ENCODE results near the gene TPM1.

TPM1 gene

GRCh38 chr15:63054281-63054683 lies 11.7 kb downstream of the TPM1 start:
- no peaks in the 10 kb centered on the region for H3K9me3 ChIP-seq (replicated peaks in 1 of 2; ENCODE audit: control insufficient read depth in 2 of 2, insufficient read depth in 1 of 2, low read depth in 1 of 2, low read length in 2 of 2)
- H2BK120ac ChIP-seq (ENCODE audit: low read depth, low read length): no peak overlapping the region
- H3K18ac ChIP-seq (ENCODE audit: low read length): no peak overlapping the region
- DNase-seq (ENCODE audit: low spot score): no peak
- no peak overlapping the region for H4K91ac ChIP-seq (ENCODE audit: low read depth, low read length, poor library complexity)
- no peak overlapping the region for H2AFZ ChIP-seq (ENCODE audit: low read length)
- no peak overlapping the region for H3K4me3 ChIP-seq (ENCODE audit: low read length in 2 of 2)
- H3K27me3 ChIP-seq (ENCODE audit: control insufficient read depth in 3 of 3, insufficient read depth in 3 of 3, low read depth in 1 of 3, low read length in 3 of 3): no peaks in the 10 kb centered on the region
- peaks cover 54 to 83% of the 10 kb centered on the region in 2 donors for H3K36me3 ChIP-seq (replicated peaks in 1 of 2; ENCODE audit: control insufficient read depth in 2 of 2, insufficient read depth in 2 of 2, low read length in 2 of 2)
- peak overlapping the region; percentile 19 for H3K27ac ChIP-seq (replicated peaks; ENCODE audit: low read length)
- no peak overlapping the region for H3K4ac ChIP-seq (ENCODE audit: low read length)
- H3K4me1 ChIP-seq (ENCODE audit: control insufficient read depth in 2 of 2, insufficient read depth in 1 of 2, low read depth in 1 of 2, low read length in 2 of 2): peaks cover 18 to 19% of the 10 kb centered on the region in 2 donors
- peaks cover 8% of the 10 kb centered on the region for H3K79me1 ChIP-seq (ENCODE audit: low read depth, low read length)
- no peak overlapping the region for H3K9ac ChIP-seq (ENCODE audit: low read depth, low read length, poor library complexity)
- no peak overlapping the region for H4K8ac ChIP-seq (ENCODE audit: low read depth, low read length)
- H3K23ac ChIP-seq (ENCODE audit: low read depth, low read length, poor library complexity): no peak overlapping the region
- WGBS, 2 donors (ENCODE audit: extremely low coverage in 2 of 2, insufficient read length in 2 of 2, insufficient replicate concordance in 1 of 2): no CpG with 5 or more reads among the region's 4 CpGs
- H2AK5ac ChIP-seq (ENCODE audit: low read depth, low read length): no peak overlapping the region
- no peak overlapping the region for H3K4me2 ChIP-seq (ENCODE audit: insufficient read depth, low read length, poor library complexity, severe bottlenecking)
- H2BK5ac ChIP-seq (ENCODE audit: low read length): no peak overlapping the region
- no peak overlapping the region for H2BK15ac ChIP-seq (ENCODE audit: low read length)
- H2BK12ac ChIP-seq (ENCODE audit: low read length): no peak overlapping the region
- H3K14ac ChIP-seq (ENCODE audit: low read length): no peak overlapping the region

GRCh38 chr15:63054985-63055384 lies 12.4 kb downstream of the TPM1 start:
- WGBS, 2 donors (ENCODE audit: extremely low coverage in 2 of 2, insufficient read length in 2 of 2, insufficient replicate concordance in 1 of 2): no CpG with 5 or more reads among the region's 1 CpG
- H3K9ac ChIP-seq (ENCODE audit: low read depth, low read length, poor library complexity): no peak overlapping the region

DNA sequence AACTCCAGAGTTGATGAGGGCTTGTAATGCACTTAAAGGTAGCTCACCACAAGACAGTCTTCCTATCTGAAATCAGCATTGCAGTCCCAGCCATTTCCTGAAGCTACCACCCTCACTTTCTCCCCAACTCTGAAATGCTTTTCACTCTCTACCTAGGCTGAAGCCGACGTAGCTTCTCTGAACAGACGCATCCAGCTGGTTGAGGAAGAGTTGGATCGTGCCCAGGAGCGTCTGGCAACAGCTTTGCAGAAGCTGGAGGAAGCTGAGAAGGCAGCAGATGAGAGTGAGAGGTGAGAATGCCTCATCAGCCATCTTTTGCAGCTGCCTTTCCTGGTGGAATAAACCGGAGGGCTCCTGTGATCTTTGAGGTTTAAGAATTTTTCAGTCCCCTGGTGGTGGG lies 14.3 kb downstream of the TPM1 start:
- H3K36me3 ChIP-seq (replicated peaks in 1 of 2; ENCODE audit: control insufficient read depth in 2 of 2, insufficient read depth in 2 of 2, low read length in 2 of 2): peaks cover 65 to 88% of the 10 kb centered on the region in 2 donors
- H3K27ac ChIP-seq (replicated peaks; ENCODE audit: low read length): no peak overlapping the region
- no CpG with 5 or more reads among the region's 6 CpGs for WGBS, 2 donors (ENCODE audit: extremely low coverage in 2 of 2, insufficient read length in 2 of 2, insufficient replicate concordance in 1 of 2)

More at GRCh38 chr15:63054985-63055384, 12.4 kb downstream of the TPM1 start:
- Histone ChIP-seq H2BK12ac (ENCODE audit: low read length) (no peak overlapping the region), H4K8ac (ENCODE audit: low read depth, low read length) (no peak overlapping the region), H3K27me3 (ENCODE audit: control insufficient read depth in 3 of 3, insufficient read depth in 3 of 3, low read depth in 1 of 3, low read length in 3 of 3) (no peaks in the 10 kb centered on the region), H2AFZ (ENCODE audit: low read length) (no peak overlapping the region), H3K4me1 (ENCODE audit: control insufficient read depth in 2 of 2, insufficient read depth in 1 of 2, low read depth in 1 of 2, low read length in 2 of 2) (peaks cover 15 to 16% of the 10 kb centered on the region in 2 donors), H2AK5ac (ENCODE audit: low read depth, low read length) (no peak overlapping the region), H2BK120ac (ENCODE audit: low read depth, low read length) (no peak overlapping the region), H3K4me3 (ENCODE audit: low read length in 2 of 2) (no peak overlapping the region), H3K4me2 (ENCODE audit: insufficient read depth, low read length, poor library complexity, severe bottlenecking) (no peak overlapping the region), H3K4ac (ENCODE audit: low read length) (no peak overlapping the region), H3K14ac (ENCODE audit: low read length) (no peak overlapping the region), H2BK5ac (ENCODE audit: low read length) (no peak overlapping the region), H3K79me1 (ENCODE audit: low read depth, low read length) (peaks cover 6% of the 10 kb centered on the region), H2BK15ac (ENCODE audit: low read length) (no peak overlapping the region), H3K27ac (replicated peaks; ENCODE audit: low read length) (no peak overlapping the region), H3K23ac (ENCODE audit: low read depth, low read length, poor library complexity) (no peak overlapping the region), H3K36me3 (replicated peaks in 1 of 2; ENCODE audit: control insufficient read depth in 2 of 2, insufficient read depth in 2 of 2, low read length in 2 of 2) (peaks cover 59 to 86% of the 10 kb centered on the region in 2 donors), H4K91ac (ENCODE audit: low read depth, low read length, poor library complexity) (no peak overlapping the region), H3K18ac (ENCODE audit: low read length) (no peak overlapping the region), H3K9me3 (replicated peaks in 1 of 2; ENCODE audit: control insufficient read depth in 2 of 2, insufficient read depth in 1 of 2, low read depth in 1 of 2, low read length in 2 of 2) (no peaks in the 10 kb centered on the region)
- DNase-seq (ENCODE audit: low spot score): no peak

GRCh38 chr15:63057468-63058345 lies 15.2 kb downstream of the TPM1 start:
- H3K4ac ChIP-seq (ENCODE audit: low read length): no peak overlapping the region
- H3K4me3 ChIP-seq (ENCODE audit: low read length in 2 of 2): no peak overlapping the region
- H3K4me1 ChIP-seq (ENCODE audit: control insufficient read depth in 2 of 2, insufficient read depth in 1 of 2, low read depth in 1 of 2, low read length in 2 of 2): peaks cover 6 to 7% of the 10 kb centered on the region in 2 donors
- no peaks in the 10 kb centered on the region for H3K9me3 ChIP-seq (replicated peaks in 1 of 2; ENCODE audit: control insufficient read depth in 2 of 2, insufficient read depth in 1 of 2, low read depth in 1 of 2, low read length in 2 of 2)
- no peak overlapping the region for H3K4me2 ChIP-seq (ENCODE audit: insufficient read depth, low read length, poor library complexity, severe bottlenecking)
- H3K9ac ChIP-seq (ENCODE audit: low read depth, low read length, poor library complexity): no peak overlapping the region
- H2AK5ac ChIP-seq (ENCODE audit: low read depth, low read length): no peak overlapping the region
- no peak overlapping the region for H2BK5ac ChIP-seq (ENCODE audit: low read length)
- H2BK120ac ChIP-seq (ENCODE audit: low read depth, low read length): no peak overlapping the region
- H3K36me3 ChIP-seq (replicated peaks in 1 of 2; ENCODE audit: control insufficient read depth in 2 of 2, insufficient read depth in 2 of 2, low read length in 2 of 2): peaks cover 74 to 88% of the 10 kb centered on the region in 2 donors
- no peak overlapping the region for H4K8ac ChIP-seq (ENCODE audit: low read depth, low read length)
- no peak for DNase-seq (ENCODE audit: low spot score)
- no peak overlapping the region for H2BK12ac ChIP-seq (ENCODE audit: low read length)
- no peak overlapping the region for H3K18ac ChIP-seq (ENCODE audit: low read length)
- H3K14ac ChIP-seq (ENCODE audit: low read length): no peak overlapping the region
- WGBS, 2 donors (ENCODE audit: extremely low coverage in 2 of 2, insufficient read length in 2 of 2, insufficient replicate concordance in 1 of 2): no CpG with 5 or more reads among the region's 8 CpGs
- H2BK15ac ChIP-seq (ENCODE audit: low read length): no peak overlapping the region
- no peak overlapping the region for H4K91ac ChIP-seq (ENCODE audit: low read depth, low read length, poor library complexity)
- peaks cover 7% of the 10 kb centered on the region for H3K79me1 ChIP-seq (ENCODE audit: low read depth, low read length)
- no peaks in the 10 kb centered on the region for H3K27me3 ChIP-seq (ENCODE audit: control insufficient read depth in 3 of 3, insufficient read depth in 3 of 3, low read depth in 1 of 3, low read length in 3 of 3)
- H2AFZ ChIP-seq (ENCODE audit: low read length): no peak overlapping the region
- H3K23ac ChIP-seq (ENCODE audit: low read depth, low read length, poor library complexity): no peak overlapping the region
- H3K27ac ChIP-seq (replicated peaks; ENCODE audit: low read length): no peak overlapping the region

More for the DNA sequence above, 14.3 kb downstream of the TPM1 start:
- no peak overlapping the region for H3K4ac ChIP-seq (ENCODE audit: low read length)
- H2AK5ac ChIP-seq (ENCODE audit: low read depth, low read length): no peak overlapping the region
- peaks cover 7% of the 10 kb centered on the region for H3K79me1 ChIP-seq (ENCODE audit: low read depth, low read length)
- H4K91ac ChIP-seq (ENCODE audit: low read depth, low read length, poor library complexity): no peak overlapping the region
- no peaks in the 10 kb centered on the region for H3K9me3 ChIP-seq (replicated peaks in 1 of 2; ENCODE audit: control insufficient read depth in 2 of 2, insufficient read depth in 1 of 2, low read depth in 1 of 2, low read length in 2 of 2)
- no peak overlapping the region for H2BK5ac ChIP-seq (ENCODE audit: low read length)
- no peak overlapping the region for H3K23ac ChIP-seq (ENCODE audit: low read depth, low read length, poor library complexity)
- no peak overlapping the region for H3K4me2 ChIP-seq (ENCODE audit: insufficient read depth, low read length, poor library complexity, severe bottlenecking)
- no peak for DNase-seq (ENCODE audit: low spot score)
- no peak overlapping the region for H3K18ac ChIP-seq (ENCODE audit: low read length)
- no peak overlapping the region for H2BK15ac ChIP-seq (ENCODE audit: low read length)
- H2BK120ac ChIP-seq (ENCODE audit: low read depth, low read length): no peak overlapping the region
- H2AFZ ChIP-seq (ENCODE audit: low read length): no peak overlapping the region
- no peak overlapping the region for H2BK12ac ChIP-seq (ENCODE audit: low read length)
- no peak overlapping the region for H3K4me3 ChIP-seq (ENCODE audit: low read length in 2 of 2)
- H3K14ac ChIP-seq (ENCODE audit: low read length): no peak overlapping the region
- H3K9ac ChIP-seq (ENCODE audit: low read depth, low read length, poor library complexity): no peak overlapping the region
- H3K27me3 ChIP-seq (ENCODE audit: control insufficient read depth in 3 of 3, insufficient read depth in 3 of 3, low read depth in 1 of 3, low read length in 3 of 3): no peaks in the 10 kb centered on the region
- H4K8ac ChIP-seq (ENCODE audit: low read depth, low read length): no peak overlapping the region
- peaks cover 8 to 14% of the 10 kb centered on the region in 2 donors for H3K4me1 ChIP-seq (ENCODE audit: control insufficient read depth in 2 of 2, insufficient read depth in 1 of 2, low read depth in 1 of 2, low read length in 2 of 2)

Data from neuronal stem cell (in vitro differentiated cells).